C4-2B (cell line): ENCODE data around the gene HCAR3.
"Not testable (repeated sequence)": the region's sequence is repeated elsewhere in the genome, so short reads cannot be mapped to it uniquely, and the experiment has no call there.

Experiments
- H3K27ac ChIP-seq: fragments of 450-650 bp; 2 replicates; pipeline ENCODE4 v1.5.1; 2017
- CTCF ChIP-seq: fragments of 450-650 bp; conservative IDR thresholded peaks from 2 replicates; pipeline ENCODE4 v1.5.1; 2017; ENCODE audit warnings: mild to moderate bottlenecking
- ZFX ChIP-seq: fragments of 450-650 bp; IDR thresholded peaks from 2 replicates; pipeline ENCODE4 v1.6.1; 2017

HCAR3 gene

GRCh38 chr12:122681814-122682213, 34.8 kb downstream of the HCAR3 start:
- no peak overlapping the region for H3K27ac ChIP-seq
- TF ChIP-seq ZFX (no peak), CTCF (no peak)

GRCh38 chr12:122680989-122681388, 35.6 kb downstream of the HCAR3 start:
- not testable (repeated sequence) for H3K27ac ChIP-seq

- not testable (repeated sequence) for H3K27ac ChIP-seq
These were observed 39.8 kb downstream of the HCAR3 start for GRCh38 chr12:122676781-122677180.

- not testable (repeated sequence) for H3K27ac ChIP-seq
These were observed 40.6 kb downstream of the HCAR3 start for GRCh38 chr12:122676015-122676414.

- TF ChIP-seq ZFX (no peak), CTCF (no peak)
- H3K27ac ChIP-seq = no peak overlapping the region
These were observed 44.1 kb downstream of the HCAR3 start for GRCh38 chr12:122672515-122672914.

- TF ChIP-seq CTCF (no peak), ZFX (no peak)
- H3K27ac ChIP-seq = no peak overlapping the region
These were observed 47.1 kb downstream of the HCAR3 start for GRCh38 chr12:122669397-122670070.

GRCh38 chr12:122668268-122668667, 48.3 kb downstream of the HCAR3 start:
- no peak for TF ChIP-seq CTCF
- TF ChIP-seq ZFX = no peak

GRCh38 chr12:122665759-122666158, 50.9 kb downstream of the HCAR3 start:
- H3K27ac ChIP-seq = no peak overlapping the region
- no peak for TF ChIP-seq ZFX
- TF ChIP-seq CTCF = no peak

More at GRCh38 chr12:122668268-122668667, 48.3 kb downstream of the HCAR3 start:
- no peak overlapping the region for H3K27ac ChIP-seq

- TF ChIP-seq CTCF (no peak), ZFX (no peak)
- H3K27ac ChIP-seq = no peak overlapping the region
These were observed 51.3 kb downstream of the HCAR3 start for GRCh38 chr12:122665349-122665748.
